Astrocyte (in vitro differentiated cells and primary cell): ENCODE data around the gene BBIP1. TPM values are rescaled to one million over a fixed set of nuclear protein-coding genes. Genes with fewer than 3 reads are reported as not detected.

Experiments used
- DNase-seq: peaks from one replicate; pipeline ENCODE4 v3.0.0-alpha.2; 2010; ENCODE audit warnings: low read depth
- FAIRE-seq: peaks from 2 replicates; lab custom pipeline; 2011; peaks lifted over from hg19 to GRCh38; lab: Jason Lieb, UNC
- H2AFZ ChIP-seq: 2 replicates; pipeline ENCODE4 v1.6.0; 2012; ENCODE audit warnings: low read depth, low read length, inconsistent platforms
- H3K27ac ChIP-seq: 2 replicates; pipeline ENCODE4 v1.5.1; 2011; ENCODE audit warnings: low read depth, low read length, inconsistent platforms
- H3K27me3 ChIP-seq: 2 replicates; pipeline ENCODE4 v1.6.0; 2011; ENCODE audit warnings: low read length, inconsistent platforms; ENCODE audit not compliant: insufficient read depth
- H3K36me3 ChIP-seq: 2 replicates; pipeline ENCODE4 v1.5.1; 2011; ENCODE audit warnings: low read length, inconsistent platforms; ENCODE audit not compliant: insufficient read depth
- H3K4me1 ChIP-seq: 2 replicates; pipeline ENCODE4 v1.5.1; 2011; ENCODE audit warnings: low read length, inconsistent platforms; ENCODE audit not compliant: insufficient read depth
- H3K4me2 ChIP-seq: 2 replicates; pipeline ENCODE4 v1.6.0; 2012; ENCODE audit warnings: low read length, inconsistent platforms
- H3K4me3 ChIP-seq: 2 replicates; pipeline ENCODE4 v1.5.1; 2011; ENCODE audit warnings: low read depth, mild to moderate bottlenecking, low read length, inconsistent platforms; ENCODE audit not compliant: insufficient read depth
- H3K79me2 ChIP-seq: 2 replicates; pipeline ENCODE4 v1.6.0; 2012; ENCODE audit warnings: mild to moderate bottlenecking, low read length, inconsistent platforms; ENCODE audit not compliant: insufficient read depth
- H3K9ac ChIP-seq: 2 replicates; pipeline ENCODE4 v1.6.0; 2012; ENCODE audit warnings: mild to moderate bottlenecking, low read length, inconsistent platforms
- H3K9me3 ChIP-seq: 2 replicates; pipeline ENCODE4 v1.5.1; 2012; ENCODE audit warnings: low read depth, mild to moderate bottlenecking, low read length, inconsistent platforms; ENCODE audit not compliant: insufficient read depth
- H4K20me1 ChIP-seq: 2 replicates; pipeline ENCODE4 v1.6.0; 2012; ENCODE audit warnings: low read length, inconsistent platforms; ENCODE audit not compliant: insufficient read depth
- H3K27ac Mint-ChIP-seq: one replicate; pipeline ENCODE4 v1.8.0; 2021; ENCODE audit warnings: mild to moderate bottlenecking, mixed read lengths; ENCODE audit not compliant: unreplicated experiment
- H3K27me3 Mint-ChIP-seq: one replicate; pipeline ENCODE4 v1.8.0; 2021; ENCODE audit warnings: low read depth, mixed read lengths; ENCODE audit not compliant: unreplicated experiment
- H3K36me3 Mint-ChIP-seq: one replicate; pipeline ENCODE4 v1.8.0; 2021; ENCODE audit warnings: low read depth, mixed read lengths; ENCODE audit not compliant: unreplicated experiment
- H3K4me1 Mint-ChIP-seq: one replicate; pipeline ENCODE4 v1.8.0; 2021; ENCODE audit warnings: low read depth, mixed read lengths; ENCODE audit not compliant: unreplicated experiment
- H3K4me3 Mint-ChIP-seq: one replicate; pipeline ENCODE4 v1.8.0; 2021; ENCODE audit warnings: mild to moderate bottlenecking, moderate library complexity, mixed read lengths; ENCODE audit not compliant: unreplicated experiment
- H3K9me3 Mint-ChIP-seq: one replicate; pipeline ENCODE4 v1.8.0; 2021; ENCODE audit warnings: mild to moderate bottlenecking, mixed read lengths; ENCODE audit not compliant: unreplicated experiment
- EZH2 ChIP-seq: IDR thresholded peaks from 2 replicates; pipeline ENCODE4 v1.6.1; 2012; ENCODE audit warnings: mild to moderate bottlenecking, low read length, inconsistent platforms; ENCODE audit not compliant: insufficient read depth
- total RNA-seq: library from RNA; stranded (reverse); gene quantifications from 2 replicates; pipeline ENCODE4 v1.2.1, GENCODE V29; 2021
- TF ChIP-seq, protein P1 (sequence below): IDR thresholded peaks from 2 replicates; pipeline ENCODE4 v1.5.1; 2011; ENCODE audit warnings: low read depth, mild to moderate bottlenecking, inconsistent platforms, low read length, moderate library complexity; ENCODE audit not compliant: insufficient read depth

Gene BBIP1
- total RNA-seq, 1 donor from 2014 or later: 24.1 TPM

DNA sequence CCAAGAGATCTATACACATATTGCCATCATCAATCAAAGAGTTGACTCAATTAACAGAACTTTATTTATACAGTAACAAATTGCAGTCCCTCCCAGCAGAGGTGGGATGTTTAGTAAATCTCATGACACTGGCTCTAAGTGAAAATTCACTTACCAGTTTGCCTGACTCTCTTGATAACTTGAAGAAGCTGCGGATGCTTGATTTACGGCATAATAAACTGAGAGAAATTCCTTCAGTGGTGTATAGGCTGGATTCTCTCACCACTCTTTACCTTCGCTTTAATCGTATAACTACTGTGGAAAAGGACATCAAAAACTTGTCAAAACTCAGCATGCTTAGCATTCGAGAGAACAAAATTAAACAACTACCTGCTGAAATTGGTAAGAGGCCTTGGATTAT lies 45.7 kb upstream of the BBIP1 start:
- Histone ChIP-seq H3K4me3 (no peak overlapping the region), H3K4me1 (no peaks in the 10 kb centered on the region), H2AFZ (no peak overlapping the region), H3K36me3 (peaks cover 3% of the 10 kb centered on the region), H3K4me2 (no peak overlapping the region), H3K27me3 (no peaks in the 10 kb centered on the region), H3K27ac (no peak overlapping the region), H3K9me3 (no peaks in the 10 kb centered on the region), H3K9ac (no peak overlapping the region), H4K20me1 (peaks cover 68% of the 10 kb centered on the region), H3K79me2 (peaks cover 95% of the 10 kb centered on the region)
- Mint-ChIP-seq H3K9me3 (no peaks in the 10 kb centered on the region), H3K4me3 (no peak overlapping the region), H3K27me3 (no peaks in the 10 kb centered on the region), H3K27ac (no peak overlapping the region), H3K4me1 (peaks cover 12% of the 10 kb centered on the region), H3K36me3 (peaks cover 4% of the 10 kb centered on the region)
- TF ChIP-seq EZH2: no peak
- TF ChIP-seq, protein P1, sequence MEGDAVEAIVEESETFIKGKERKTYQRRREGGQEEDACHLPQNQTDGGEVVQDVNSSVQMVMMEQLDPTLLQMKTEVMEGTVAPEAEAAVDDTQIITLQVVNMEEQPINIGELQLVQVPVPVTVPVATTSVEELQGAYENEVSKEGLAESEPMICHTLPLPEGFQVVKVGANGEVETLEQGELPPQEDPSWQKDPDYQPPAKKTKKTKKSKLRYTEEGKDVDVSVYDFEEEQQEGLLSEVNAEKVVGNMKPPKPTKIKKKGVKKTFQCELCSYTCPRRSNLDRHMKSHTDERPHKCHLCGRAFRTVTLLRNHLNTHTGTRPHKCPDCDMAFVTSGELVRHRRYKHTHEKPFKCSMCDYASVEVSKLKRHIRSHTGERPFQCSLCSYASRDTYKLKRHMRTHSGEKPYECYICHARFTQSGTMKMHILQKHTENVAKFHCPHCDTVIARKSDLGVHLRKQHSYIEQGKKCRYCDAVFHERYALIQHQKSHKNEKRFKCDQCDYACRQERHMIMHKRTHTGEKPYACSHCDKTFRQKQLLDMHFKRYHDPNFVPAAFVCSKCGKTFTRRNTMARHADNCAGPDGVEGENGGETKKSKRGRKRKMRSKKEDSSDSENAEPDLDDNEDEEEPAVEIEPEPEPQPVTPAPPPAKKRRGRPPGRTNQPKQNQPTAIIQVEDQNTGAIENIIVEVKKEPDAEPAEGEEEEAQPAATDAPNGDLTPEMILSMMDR: no peak
- no peak for DNase-seq
- FAIRE-seq: no peak

DNA sequence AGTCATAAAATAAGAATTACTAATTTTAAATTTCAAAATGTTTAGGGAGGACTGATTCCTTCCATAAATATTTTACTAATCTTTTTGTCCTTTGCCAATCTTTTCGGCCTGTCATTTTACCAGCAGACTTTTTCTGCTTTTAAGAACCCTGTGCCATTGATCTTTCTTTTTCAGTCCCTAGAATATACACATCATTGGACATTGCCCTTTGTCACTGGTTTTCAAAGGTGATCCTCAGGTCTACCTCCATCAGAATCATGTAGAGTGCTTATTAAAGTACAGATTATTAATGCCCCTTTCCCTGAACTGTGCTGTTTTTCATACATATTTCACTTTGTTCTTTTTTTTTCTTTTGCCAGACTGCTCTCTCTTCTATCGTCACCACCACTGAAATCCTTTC lies 44.2 kb upstream of the BBIP1 start:
- Mint-ChIP-seq H3K27ac (no peak overlapping the region), H3K4me3 (no peak overlapping the region), H3K4me1 (peaks cover 13% of the 10 kb centered on the region), H3K27me3 (no peaks in the 10 kb centered on the region), H3K9me3 (no peaks in the 10 kb centered on the region), H3K36me3 (peaks cover 4% of the 10 kb centered on the region)
- FAIRE-seq (no peak), DNase-seq (no peak)
- H3K4me1 ChIP-seq: no peaks in the 10 kb centered on the region
- H3K27ac ChIP-seq: no peak overlapping the region
- no peak overlapping the region for H2AFZ ChIP-seq
- TF ChIP-seq EZH2: no peak
- TF ChIP-seq, protein P1: no peak
- no peak overlapping the region for H3K9ac ChIP-seq
- H3K27me3 ChIP-seq: no peaks in the 10 kb centered on the region
- H4K20me1 ChIP-seq: peaks cover 69% of the 10 kb centered on the region
- H3K36me3 ChIP-seq: peaks cover 3% of the 10 kb centered on the region
- no peak overlapping the region for H3K4me3 ChIP-seq
- no peak overlapping the region for H3K4me2 ChIP-seq
- peaks cover 96% of the 10 kb centered on the region for H3K79me2 ChIP-seq
- no peaks in the 10 kb centered on the region for H3K9me3 ChIP-seq

DNA sequence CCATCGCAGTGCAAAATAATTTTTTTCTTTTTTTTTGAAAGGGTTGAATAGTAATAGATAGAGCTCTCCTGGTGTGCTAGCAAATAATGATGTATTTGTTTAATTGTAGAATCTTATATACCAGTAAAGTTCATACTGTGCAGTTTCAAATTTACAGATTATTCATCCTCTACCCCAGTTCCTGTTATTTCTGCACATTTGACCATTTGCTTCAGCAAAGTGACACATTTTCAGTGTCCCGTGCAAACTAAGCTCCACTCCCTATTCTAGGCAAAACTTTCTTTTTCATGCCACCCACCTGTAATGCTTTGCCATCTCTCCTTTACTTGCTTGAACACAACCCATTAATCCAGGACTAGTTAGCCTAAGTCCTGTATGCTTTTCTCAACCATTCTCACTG lies 43.5 kb upstream of the BBIP1 start:
- H3K27ac ChIP-seq: no peak overlapping the region
- TF ChIP-seq EZH2: no peak
- TF ChIP-seq, protein P1: no peak
- no peak overlapping the region for H3K4me2 ChIP-seq
- Mint-ChIP-seq H3K4me1 (peaks cover 13% of the 10 kb centered on the region), H3K36me3 (peaks cover 4% of the 10 kb centered on the region), H3K27ac (no peak overlapping the region), H3K9me3 (no peaks in the 10 kb centered on the region), H3K27me3 (no peaks in the 10 kb centered on the region), H3K4me3 (no peak overlapping the region)
- H3K27me3 ChIP-seq: no peaks in the 10 kb centered on the region
- peaks cover 68% of the 10 kb centered on the region for H4K20me1 ChIP-seq
- no peaks in the 10 kb centered on the region for H3K9me3 ChIP-seq
- DNase-seq (no peak), FAIRE-seq (no peak)
- no peaks in the 10 kb centered on the region for H3K4me1 ChIP-seq
- H3K79me2 ChIP-seq: peaks cover 94% of the 10 kb centered on the region
- no peak overlapping the region for H3K9ac ChIP-seq
- H3K36me3 ChIP-seq: peaks cover 3% of the 10 kb centered on the region
- no peak overlapping the region for H3K4me3 ChIP-seq
- H2AFZ ChIP-seq: no peak overlapping the region
